Measurements from ENCODE around the gene ELMO1.

ELMO1 gene

DNA sequence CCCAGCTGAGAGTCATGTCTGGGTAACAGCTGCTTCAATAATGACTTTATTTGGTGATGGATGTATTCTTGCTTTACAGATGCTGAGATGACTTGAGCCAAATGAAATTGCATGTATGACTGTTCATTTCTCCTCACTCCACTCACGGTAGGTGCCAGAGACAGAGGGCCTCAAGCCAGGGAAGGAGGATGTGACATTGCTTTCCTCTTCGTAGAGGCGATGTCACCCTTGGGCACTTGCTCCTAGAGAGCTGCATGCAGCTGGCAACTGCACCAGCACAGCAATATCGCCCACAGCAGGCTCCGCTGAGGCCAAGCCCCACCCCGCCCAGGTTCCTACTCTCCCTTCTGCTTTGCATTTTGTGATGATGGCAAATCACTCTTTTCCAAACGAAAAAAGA lies 607.8 kb downstream of the ELMO1 start:
- DNase-seq (ENCODE audit: low read depth in 2 of 2), result no peak

DNA sequence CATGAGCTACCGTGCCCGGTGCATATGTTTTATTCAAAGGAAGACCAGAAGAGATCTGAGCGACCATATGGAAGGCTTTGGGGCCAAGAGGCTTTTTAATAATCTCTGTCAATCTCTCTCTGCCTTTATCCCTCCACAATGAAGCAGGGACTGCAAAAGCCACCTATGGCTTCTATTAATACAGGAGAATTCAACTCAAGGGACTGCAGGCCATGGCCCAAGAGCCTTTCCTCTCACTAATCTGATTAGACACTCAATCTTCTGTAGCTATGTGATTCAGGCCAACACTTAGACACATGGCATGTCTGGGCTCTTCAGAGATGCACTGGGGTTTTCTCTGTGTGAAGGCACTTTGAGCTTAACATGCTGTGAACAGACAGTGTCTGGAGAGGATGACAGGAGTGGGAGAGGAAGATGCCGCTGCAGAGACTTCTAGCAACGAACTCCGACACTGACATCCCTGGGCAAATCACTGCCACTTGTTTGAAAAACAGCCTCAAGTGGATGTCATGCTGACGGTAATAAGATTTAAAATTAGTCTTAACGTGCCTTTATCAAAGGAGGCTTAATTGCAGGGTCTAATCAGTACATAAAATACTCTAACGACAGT lies 609.9 kb downstream of the ELMO1 start:
- DNase-seq (ENCODE audit: low read depth in 2 of 2), result no peak

DNA sequence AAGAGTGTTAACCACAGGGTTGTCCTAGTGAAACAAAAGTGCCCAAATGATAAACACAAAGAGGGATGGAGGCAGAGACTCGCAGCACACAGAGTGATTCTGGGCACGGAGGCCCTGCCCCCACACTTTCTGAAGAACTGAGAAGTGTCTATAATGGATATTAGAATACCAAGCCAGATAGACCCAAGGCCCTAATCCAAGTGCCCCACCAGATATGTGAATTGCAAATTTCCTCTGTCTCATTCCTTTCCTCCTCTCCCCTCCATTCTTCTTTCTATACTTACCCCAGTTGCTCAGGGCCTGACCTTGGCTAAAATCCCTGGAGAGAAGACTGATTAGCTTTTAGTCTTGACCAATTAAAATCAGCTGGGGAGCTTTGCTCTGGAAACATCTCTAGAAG lies 617.6 kb downstream of the ELMO1 start:
- DNase-seq (ENCODE audit: low read depth in 2 of 2), result no peak

DNA sequence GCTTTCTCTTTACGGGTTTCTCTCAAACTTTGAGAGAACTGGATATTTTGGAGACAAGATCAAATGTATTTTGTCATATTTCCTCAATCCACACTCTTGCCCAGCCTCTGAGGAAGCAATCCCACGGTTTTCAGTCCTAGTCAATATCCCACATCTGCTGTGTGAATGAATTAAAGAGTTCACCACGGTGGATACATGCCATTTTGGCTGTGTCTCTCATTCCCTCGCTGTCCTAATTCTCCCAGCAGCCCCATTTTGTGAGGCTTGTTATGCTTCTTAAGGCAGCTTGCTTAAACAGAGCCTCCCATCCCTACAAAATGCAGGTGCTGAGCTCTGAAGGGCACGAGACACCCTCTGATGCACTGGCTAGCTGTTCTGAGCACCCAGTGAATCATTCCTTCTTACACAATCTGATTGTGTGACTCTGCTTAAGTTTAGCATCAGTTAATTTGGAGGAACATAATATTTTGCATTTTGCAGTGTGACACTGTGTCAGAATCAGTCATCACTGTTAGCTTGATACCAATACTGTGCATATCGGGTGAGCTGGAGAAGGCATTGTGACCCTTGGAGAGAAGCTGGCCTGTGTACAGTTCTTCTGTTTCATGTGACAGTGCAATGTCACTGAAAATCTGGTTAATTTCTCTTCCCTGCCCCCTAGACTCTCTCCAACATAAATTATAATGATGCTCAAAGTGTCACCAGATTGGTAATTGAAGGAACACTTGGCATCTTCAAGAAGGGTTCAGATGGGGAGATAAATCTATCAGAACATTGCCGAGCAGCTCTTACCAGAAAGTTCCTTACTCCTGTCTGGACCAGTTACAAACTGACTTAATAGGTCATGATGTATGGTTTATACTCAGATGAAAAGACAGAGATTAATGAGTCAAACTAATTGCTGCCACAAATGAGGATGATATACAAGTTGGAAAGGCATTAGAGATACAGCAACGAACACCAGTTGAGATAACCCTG lies 620.6 kb downstream of the ELMO1 start:
- no peak for DNase-seq (ENCODE audit: low read depth in 2 of 2)

DNA sequence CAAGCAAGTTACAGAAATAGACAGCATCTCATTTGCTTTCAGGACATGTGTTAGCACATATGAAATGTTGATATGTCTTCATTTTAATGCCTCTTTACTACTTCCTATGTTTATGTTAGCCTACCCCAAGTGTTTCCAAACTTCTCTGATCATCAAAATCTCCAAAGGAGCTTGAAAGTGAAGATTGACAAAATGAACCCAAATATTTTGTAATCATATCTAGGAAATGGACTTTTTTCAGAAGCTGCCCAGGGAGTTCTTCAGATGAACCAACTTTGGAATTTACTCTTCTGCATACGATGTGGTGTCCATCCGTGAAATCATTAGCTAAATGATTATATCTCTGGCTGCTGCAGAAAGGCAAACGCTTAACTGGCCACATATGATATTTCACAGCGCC lies 623.2 kb downstream of the ELMO1 start:
- DNase-seq (ENCODE audit: low read depth in 2 of 2), result no peak

DNA sequence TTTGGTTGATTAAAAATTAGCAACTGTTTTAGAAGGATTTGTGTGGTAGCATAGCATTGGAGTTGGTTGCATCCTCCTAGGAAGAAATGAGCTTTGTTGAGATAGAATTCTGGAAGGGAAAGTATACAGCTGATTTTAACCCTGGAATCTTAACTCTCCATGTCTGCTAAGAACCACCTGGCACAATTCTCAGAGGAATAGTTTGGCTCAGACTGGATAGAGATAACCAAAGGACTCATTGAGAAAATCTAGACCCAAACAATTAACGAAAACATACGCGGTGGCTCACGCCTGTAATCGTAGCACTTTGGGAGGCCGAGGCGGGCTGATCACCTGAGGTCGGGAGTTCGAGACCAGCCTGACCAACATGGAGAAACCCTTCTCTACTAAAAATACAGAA lies 625.3 kb downstream of the ELMO1 start:
- no peak for DNase-seq (ENCODE audit: low read depth in 2 of 2)

DNA sequence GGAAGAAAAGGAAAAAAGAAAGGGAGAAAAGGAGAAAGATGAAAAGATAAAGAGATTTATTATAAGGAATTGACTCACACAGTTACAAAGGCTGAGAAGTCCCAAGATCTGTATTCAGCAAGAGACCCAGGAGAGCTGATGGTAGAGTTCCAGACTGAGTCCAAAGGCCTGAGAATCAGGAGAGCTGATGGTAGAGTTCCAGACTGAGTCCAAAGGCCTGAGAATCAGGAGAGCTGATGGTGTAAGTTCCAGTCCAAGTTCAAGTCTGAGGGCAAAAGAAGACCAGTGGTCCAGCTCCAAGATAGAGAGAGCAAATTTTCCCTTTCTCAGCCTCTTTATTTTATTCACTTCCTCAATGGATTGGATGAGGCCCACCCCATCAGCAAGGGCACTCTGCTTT lies 627.0 kb downstream of the ELMO1 start:
- no peak for DNase-seq (ENCODE audit: low read depth in 2 of 2)

DNA sequence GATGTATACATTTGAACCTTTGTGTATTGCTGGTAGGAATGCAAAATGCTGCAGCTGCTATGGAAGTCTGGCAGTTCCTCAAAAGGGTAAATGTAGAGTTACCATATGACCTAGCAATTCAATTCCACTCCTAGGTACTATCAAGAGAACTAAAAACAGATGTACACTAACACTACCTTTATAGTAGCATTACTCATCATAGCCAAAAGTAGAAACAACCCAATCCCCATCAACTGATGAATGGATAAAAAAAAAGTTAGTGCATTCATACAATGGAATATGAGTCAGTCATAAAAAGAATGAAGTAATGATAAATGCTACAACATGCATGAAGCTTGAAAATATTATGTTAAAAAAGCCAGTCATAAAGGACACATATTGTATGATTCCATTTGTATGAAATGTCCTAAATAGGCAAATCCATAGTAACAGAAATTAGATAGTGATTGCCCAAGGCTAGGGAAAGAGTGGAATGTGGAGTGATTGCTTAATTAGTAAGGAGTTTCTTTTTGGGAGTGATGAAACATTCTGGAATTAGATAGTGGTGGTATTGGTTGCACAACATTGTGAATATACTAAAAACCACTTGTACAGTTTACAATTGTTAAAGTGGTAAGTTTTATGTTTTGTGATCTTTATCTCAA lies 628.0 kb downstream of the ELMO1 start:
- DNase-seq (ENCODE audit: low read depth in 2 of 2), result no peak

DNA sequence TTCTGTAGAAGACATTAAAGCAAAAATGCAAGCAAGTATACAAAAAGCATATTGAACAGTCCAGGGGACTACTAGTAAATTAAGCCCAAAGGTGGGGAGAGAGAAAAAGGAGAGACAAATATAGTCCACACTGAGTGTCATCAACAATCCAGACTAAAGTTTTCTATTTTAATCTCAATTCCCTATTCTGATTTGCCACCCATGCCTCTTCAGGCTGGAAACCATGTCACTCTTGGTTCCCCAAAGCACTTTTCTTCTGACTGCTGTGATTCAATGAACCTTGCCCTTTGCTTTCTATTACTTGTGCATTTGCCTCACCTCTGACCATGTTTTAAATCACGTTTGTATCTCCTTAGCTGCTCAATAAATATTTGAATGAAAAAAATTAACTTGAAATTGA lies 629.0 kb downstream of the ELMO1 start:
- no peak for DNase-seq (ENCODE audit: low read depth in 2 of 2)

DNA sequence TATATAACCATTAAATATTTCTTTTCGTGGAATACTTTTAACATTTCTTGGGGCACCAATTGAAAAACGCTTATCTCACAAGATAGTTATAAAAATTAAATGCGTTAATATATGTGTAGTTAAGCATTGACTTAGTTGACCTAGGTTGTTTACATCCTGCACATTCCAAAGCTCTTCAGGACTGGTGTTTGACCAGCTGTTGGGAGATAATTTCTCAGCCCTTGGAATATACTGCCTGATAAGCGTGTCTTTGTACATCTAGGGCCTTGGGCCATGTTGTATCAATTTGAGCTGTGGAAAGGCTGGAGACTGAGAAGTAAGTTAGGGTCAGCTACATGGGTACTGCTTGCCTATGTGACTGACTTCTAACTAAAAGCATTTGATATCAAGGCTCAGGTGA lies 634.4 kb downstream of the ELMO1 start:
- DNase-seq (ENCODE audit: low read depth in 2 of 2), result no peak

DNA sequence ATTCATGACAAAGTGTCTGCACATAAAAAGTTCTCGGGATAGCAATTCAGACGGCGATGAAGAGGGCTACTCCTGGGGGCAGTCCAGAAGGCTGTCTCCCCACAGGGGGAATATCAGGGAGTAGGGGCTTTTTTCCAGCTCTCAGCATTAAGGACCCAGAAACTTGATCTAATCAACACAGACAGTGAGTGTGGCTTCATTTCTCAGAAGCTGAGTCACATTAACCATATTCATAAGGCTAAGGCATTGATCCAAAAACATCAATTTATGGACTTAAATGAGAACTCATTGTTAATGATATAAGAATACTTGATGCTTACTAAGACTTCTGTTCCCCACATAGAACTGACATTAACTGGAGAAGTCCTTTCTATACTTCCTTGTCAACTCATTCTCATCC lies 636.9 kb downstream of the ELMO1 start:
- DNase-seq (ENCODE audit: low read depth in 2 of 2), result no peak

DNA sequence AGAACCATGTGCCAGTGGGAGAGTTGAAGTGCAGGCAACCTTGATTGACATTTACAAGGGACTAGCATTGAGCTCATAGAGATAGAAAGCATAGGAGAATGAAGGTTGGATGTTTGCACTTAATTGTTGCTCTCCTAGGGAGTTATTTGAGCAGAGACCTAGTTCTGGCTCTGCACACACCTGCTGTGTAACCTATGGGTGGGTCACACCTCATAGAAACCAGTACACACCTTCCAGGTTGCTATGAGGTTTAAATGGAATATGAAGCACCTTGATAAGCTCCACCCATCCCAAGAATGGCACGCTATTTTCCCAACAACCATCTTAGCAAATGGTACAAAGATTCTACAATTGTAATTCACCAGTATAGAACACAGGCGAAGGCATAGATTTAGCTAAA lies 638.2 kb downstream of the ELMO1 start:
- DNase-seq (ENCODE audit: low read depth in 2 of 2), result no peak

DNA sequence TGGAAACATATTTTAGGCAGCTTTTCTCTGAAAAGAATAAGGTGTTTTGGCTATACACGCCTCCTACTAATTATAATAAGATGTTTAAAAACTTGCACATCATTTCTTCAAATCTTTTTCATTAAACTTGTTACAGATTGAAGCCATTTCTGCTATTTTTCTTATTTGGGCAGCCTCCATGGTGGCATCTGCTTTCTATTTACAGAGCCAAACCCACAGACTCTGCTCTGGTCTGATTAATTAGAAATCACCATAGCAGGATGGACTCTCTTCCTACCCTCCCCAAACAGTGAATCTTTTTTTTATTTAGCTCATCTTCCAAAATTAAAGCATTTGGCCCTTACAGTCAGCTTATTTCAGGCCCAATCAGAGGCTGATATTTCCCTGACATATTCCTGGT lies 638.6 kb downstream of the ELMO1 start:
- no peak for DNase-seq (ENCODE audit: low read depth in 2 of 2)

DNA sequence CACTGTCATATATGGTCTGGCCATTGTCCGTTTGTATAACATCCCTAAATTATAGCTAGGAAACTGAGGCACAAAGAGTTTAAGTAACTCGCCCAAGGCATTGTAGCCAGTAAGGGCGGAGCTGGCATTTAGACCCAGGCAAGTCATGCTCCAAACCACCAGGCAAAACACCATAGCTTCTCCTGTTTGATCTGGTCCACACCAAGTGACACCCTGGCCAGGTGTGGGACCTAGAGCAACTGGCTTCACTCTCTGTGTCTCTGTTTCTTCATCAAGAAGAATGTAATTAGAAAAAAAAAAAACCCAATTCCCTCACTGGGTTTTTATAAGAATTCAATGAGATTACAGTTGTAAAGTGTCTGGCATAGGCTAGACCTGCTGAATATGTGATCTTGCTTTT lies 639.2 kb downstream of the ELMO1 start:
- no peak for DNase-seq (ENCODE audit: low read depth in 2 of 2)

DNA sequence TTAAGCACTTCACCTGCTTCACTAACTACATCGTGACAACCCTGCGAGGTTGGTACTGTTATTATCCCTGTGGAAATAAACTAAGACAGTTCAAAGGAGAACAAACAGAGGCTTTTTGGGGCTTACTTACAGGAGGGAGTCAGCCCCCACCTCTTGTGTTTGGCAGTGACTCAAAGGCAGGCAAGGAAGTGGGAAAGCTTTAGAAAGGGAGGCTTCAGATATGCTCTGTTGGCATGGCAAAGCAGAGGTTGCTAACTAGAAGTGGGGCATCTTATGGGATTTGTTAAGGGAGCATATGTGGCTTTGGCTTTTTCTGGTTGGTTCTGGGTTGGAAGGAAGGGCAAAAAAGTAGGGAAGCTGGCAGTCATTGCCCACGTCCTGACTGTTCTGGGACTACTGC lies 639.6 kb downstream of the ELMO1 start:
- DNase-seq (ENCODE audit: low read depth in 2 of 2), result no peak

DNA sequence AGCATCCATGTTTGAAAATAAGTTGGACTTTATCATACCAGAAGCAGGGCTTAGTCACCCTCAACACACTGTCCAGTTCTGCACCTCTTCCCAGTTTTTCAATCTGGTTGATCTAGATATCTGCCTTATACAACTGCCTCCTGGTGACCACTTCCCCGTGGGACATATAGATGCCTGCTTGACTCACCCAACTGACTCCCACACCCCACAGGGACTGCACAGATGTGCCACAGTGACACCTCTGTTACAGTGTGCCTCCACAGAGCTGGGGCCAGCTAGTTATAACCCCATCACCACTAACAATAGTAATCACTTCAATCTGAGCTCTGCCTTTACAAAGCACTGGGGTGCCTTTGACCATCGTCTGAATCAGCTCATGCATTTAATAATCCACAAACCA lies 641.8 kb downstream of the ELMO1 start:
- DNase-seq (ENCODE audit: low read depth in 2 of 2), result no peak

All from stimulated activated CD4-positive, alpha-beta T cell treated with anti-CD3 and anti-CD28 coated beads, Interleukin-1b, Interleukin-23, amount 100 ng/mL, for 4 hours (primary cell).